Muscle of back (tissue), 11 donors: ENCODE data around the gene ABCD1. TPM values are rescaled to one million over a fixed set of nuclear protein-coding genes. Genes with fewer than 3 reads are reported as not detected.

ENCODE experiments used
- DNase-seq, 3 donors: peaks; one replicate each; pipeline versions ENCODE4 v3.0.0 to v3.0.0-alpha.2; 2013
- polyA plus RNA-seq, 10 donors: library from polyadenylated mRNA; unstranded; fragments of 120-200 nt; gene quantifications; one replicate each; pipeline ENCODE4 v1.2.1, GENCODE V29; 2013; ENCODE audit not compliant: insufficient read length in 10 of 10

The ABCD1 gene
- polyA plus RNA-seq, 10 donors, result 7.0 to 9.9 (median 8.6) TPM

- no peak for DNase-seq
Measured at GRCh38 chrX:153786669-153787068, 62.0 kb downstream of the ABCD1 start.

DNA sequence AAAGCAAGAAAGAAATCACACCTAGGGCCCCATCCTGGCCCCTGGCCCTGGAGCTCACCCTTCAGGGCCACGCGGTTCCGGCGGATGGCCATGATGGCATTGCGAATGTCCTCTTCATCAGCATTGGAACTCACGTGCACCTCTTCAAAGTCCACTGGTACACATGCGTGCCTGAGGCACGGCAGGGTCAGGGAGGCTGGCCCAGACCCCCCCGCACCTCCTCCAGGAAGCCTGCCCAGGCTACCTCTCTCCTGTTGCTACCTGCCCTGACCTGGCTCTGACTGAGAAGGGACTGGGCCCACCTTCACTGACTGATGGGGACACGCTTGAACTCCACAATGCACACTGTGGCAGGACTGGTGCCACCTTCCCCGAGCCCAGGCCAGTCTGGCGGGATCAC, 65.0 kb downstream of the ABCD1 start:
- no peak for DNase-seq

DNA sequence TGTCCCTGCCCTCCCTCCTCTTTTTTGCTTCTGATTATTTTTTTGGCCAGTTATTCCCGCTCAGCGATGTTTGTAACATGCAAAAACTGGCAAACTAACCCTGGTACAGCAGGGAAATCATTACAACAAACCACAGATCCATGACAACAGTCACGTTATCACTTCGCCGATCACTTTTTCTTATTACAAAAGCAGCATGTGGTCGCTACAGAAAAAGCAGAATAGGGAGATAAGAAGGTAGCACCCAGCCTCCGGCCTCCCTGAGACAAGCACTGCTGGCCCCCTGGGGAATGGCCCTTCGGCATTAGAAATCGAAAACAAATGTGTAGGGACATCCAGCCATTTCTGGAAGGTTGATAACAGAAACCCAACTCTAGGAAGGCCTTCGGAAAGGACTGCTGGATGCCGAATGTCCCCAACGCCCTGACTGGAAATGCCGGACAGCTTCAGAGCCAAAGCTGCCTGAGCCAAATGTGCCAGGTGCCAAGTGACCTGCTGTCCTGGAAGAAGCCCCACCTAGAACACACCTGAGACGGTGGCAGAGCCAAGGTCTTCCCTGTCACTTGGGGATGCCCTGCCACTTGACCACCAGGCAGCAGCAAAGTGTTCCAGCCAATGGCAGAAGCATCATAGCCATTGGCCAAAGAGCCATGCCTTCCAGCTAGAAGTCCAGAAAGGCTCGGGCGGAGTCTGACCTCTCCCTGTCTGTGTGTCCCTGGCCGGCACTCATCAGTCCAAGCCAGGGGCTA, 66.6 kb downstream of the ABCD1 start:
- DNase-seq, result no peak

DNA sequence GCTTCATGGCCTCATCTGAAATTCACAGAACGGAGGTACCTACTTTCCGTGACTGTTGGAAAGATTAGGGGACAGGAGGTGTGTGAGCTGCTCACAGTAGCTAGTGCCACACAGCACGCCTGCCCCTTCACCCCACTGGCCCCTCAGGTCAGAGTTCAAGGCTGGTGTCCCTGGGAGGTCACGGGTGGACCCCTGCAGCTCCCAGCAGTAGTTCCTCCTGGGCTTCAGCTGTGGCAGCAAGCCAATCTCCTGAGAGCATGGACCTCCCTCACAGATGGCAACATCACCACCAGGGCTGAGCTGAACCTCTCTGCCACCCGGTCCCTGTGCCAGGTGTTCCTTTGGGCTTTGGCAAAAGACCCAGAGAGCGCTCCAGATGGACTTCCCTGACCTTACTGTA, 67.7 kb downstream of the ABCD1 start:
- DNase-seq, result no peak

DNA sequence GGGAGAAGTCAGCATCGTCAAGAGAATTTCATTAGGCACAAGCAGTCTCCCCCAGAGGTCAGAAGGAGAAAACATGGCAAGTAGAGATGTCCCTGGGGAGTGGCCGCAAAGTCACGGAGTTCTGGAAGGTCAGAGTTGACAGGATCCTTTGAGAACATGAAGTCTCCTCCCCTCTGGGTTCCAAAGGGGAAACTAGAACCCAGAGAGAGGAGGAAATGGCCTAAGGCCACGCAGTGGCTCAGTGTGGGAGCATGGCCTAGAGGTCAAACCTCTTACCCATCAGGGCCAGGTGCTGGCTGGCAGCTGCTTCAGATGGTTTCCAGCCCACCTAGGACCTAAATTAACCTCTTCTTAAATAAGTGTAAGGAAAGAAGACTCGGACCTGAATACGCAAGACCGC, 68.6 kb downstream of the ABCD1 start:
- DNase-seq, result no peak

Other genes starting within 250 kb of the ABCD1 start
- 100 to 1,000 TPM in 8 of 10 donors, 10 to 100 TPM in 2; 87.6 to 224 (median 136) TPM for gene BGN, start 229.9 kb upstream of the ABCD1 start, polyA plus RNA-seq
- gene ATP2B3, start 207.2 kb upstream of the ABCD1 start, polyA plus RNA-seq, result under 1 TPM; 0.15 to 0.76 (median 0.59) TPM
- gene CCNQ, start 125.7 kb upstream of the ABCD1 start, polyA plus RNA-seq, result 10 to 100 TPM; 10.5 to 14.4 (median 11.9) TPM
- gene DUSP9, start 77.7 kb upstream of the ABCD1 start, polyA plus RNA-seq, result under 1 TPM in 9 of 10 donors, not detected in 1; 0.07 to 0.34 (median 0.19) TPM
- gene PNCK, start 51.0 kb upstream of the ABCD1 start, polyA plus RNA-seq, result 1 to 10 TPM; 2.9 to 7.8 (median 5.1) TPM
- gene SLC6A8, start 36.9 kb upstream of the ABCD1 start, polyA plus RNA-seq, result 10 to 100 TPM; 22.4 to 41.9 (median 35.3) TPM
- 10 to 100 TPM; 69.1 to 91.2 (median 73.2) TPM for gene BCAP31, start 469 bp upstream of the ABCD1 start, polyA plus RNA-seq
- 1 to 10 TPM in 9 of 10 donors, under 1 TPM in 1; 0.97 to 7.8 (median 3.8) TPM for gene PLXNB3, start 39.4 kb downstream of the ABCD1 start, polyA plus RNA-seq
- gene SRPK3, start 56.2 kb downstream of the ABCD1 start, polyA plus RNA-seq, result 100 to 1,000 TPM; 116 to 277 (median 198) TPM
- gene IDH3G, start 69.5 kb downstream of the ABCD1 start, polyA plus RNA-seq, result 10 to 100 TPM; 40.6 to 55.9 (median 44.3) TPM
- gene SSR4, start 69.8 kb downstream of the ABCD1 start, polyA plus RNA-seq, result 100 to 1,000 TPM; 101 to 153 (median 115) TPM
- gene PDZD4, start 105.7 kb downstream of the ABCD1 start, polyA plus RNA-seq, result 1 to 10 TPM; 2.6 to 5.5 (median 3.5) TPM
- gene L1CAM, start 161.3 kb downstream of the ABCD1 start, polyA plus RNA-seq, result 1 to 10 TPM; 1.8 to 7.4 (median 3.0) TPM
- 1 to 10 TPM in 3 of 10 donors, under 1 TPM in 7; 0.48 to 1.2 (median 0.76) TPM for gene AVPR2, start 179.8 kb downstream of the ABCD1 start, polyA plus RNA-seq
- 10 to 100 TPM; 14.7 to 28.5 (median 19.5) TPM for gene ARHGAP4, start 201.4 kb downstream of the ABCD1 start, polyA plus RNA-seq
- 10 to 100 TPM; 58.4 to 69.5 (median 61.9) TPM for gene NAA10, start 210.2 kb downstream of the ABCD1 start, polyA plus RNA-seq
- 1 to 10 TPM; 1.9 to 6.5 (median 3.0) TPM for gene RENBP, start 219.8 kb downstream of the ABCD1 start, polyA plus RNA-seq
- 10 to 100 TPM; 24.8 to 41.3 (median 32.2) TPM for gene HCFC1, start 247.0 kb downstream of the ABCD1 start, polyA plus RNA-seq
- gene TMEM187, start 247.9 kb downstream of the ABCD1 start, polyA plus RNA-seq, result 1 to 10 TPM; 2.6 to 7.9 (median 5.4) TPM